ENCODE data around the gene EXPH5. TPM values are rescaled to one million over a fixed set of nuclear protein-coding genes. Genes with fewer than 3 reads are reported as not detected.

The EXPH5 gene
- total and polyA plus RNA-seq, 9 of the 15 experiments (the other 6 are each of a cell fraction or from before 2014, with no cell fraction given): 1.3 to 8.5 (median 4.8) TPM

DNA sequence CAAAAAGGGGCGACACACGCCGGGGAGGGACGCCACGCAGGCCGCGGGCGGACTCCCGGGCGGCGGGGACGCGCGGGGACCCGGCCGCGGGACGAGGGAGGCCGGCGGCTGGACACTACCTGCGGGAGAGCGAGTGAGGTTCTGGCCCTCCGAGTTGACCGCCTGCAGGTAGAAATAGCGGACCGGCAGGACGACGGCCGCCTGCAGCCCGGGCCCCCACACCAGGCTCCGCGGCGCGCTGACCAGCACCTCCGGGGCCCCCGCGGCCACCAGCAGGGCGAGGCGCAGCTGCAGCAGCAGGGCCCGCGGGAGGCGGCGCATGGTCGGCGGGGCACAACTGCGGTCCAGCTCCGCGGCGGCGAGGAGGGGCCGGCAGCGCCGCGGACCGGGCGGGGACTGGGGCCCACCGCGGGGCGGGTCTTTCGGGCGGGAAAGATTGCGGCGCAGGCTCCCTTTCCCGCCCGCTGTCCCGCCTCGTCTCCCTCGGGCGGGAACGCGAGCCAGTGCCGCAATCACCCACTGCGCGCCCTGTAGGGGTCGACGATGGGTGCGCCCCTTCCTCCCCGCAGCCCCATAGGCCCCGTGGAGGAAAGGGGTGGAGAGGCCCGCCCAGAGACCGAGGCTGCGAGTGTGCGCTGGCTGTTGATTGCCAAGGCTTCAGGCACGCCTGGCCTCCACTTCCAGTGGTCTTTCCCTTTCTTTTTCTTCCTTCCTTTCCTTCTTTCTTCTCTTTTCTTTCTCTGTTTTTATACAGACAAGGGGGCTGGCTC, 95.3 kb downstream of the EXPH5 start, which contains the start of gene POGLUT3 (continued):
- TF ChIP-seq, protein P1, sequence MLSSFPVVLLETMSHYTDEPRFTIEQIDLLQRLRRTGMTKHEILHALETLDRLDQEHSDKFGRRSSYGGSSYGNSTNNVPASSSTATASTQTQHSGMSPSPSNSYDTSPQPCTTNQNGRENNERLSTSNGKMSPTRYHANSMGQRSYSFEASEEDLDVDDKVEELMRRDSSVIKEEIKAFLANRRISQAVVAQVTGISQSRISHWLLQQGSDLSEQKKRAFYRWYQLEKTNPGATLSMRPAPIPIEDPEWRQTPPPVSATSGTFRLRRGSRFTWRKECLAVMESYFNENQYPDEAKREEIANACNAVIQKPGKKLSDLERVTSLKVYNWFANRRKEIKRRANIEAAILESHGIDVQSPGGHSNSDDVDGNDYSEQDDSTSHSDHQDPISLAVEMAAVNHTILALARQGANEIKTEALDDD (IDR thresholded peaks at IDR 0.05): no peak
- TF ChIP-seq SOX6 (IDR thresholded peaks at IDR 0.05): no peak
- TF ChIP-seq, protein P2, sequence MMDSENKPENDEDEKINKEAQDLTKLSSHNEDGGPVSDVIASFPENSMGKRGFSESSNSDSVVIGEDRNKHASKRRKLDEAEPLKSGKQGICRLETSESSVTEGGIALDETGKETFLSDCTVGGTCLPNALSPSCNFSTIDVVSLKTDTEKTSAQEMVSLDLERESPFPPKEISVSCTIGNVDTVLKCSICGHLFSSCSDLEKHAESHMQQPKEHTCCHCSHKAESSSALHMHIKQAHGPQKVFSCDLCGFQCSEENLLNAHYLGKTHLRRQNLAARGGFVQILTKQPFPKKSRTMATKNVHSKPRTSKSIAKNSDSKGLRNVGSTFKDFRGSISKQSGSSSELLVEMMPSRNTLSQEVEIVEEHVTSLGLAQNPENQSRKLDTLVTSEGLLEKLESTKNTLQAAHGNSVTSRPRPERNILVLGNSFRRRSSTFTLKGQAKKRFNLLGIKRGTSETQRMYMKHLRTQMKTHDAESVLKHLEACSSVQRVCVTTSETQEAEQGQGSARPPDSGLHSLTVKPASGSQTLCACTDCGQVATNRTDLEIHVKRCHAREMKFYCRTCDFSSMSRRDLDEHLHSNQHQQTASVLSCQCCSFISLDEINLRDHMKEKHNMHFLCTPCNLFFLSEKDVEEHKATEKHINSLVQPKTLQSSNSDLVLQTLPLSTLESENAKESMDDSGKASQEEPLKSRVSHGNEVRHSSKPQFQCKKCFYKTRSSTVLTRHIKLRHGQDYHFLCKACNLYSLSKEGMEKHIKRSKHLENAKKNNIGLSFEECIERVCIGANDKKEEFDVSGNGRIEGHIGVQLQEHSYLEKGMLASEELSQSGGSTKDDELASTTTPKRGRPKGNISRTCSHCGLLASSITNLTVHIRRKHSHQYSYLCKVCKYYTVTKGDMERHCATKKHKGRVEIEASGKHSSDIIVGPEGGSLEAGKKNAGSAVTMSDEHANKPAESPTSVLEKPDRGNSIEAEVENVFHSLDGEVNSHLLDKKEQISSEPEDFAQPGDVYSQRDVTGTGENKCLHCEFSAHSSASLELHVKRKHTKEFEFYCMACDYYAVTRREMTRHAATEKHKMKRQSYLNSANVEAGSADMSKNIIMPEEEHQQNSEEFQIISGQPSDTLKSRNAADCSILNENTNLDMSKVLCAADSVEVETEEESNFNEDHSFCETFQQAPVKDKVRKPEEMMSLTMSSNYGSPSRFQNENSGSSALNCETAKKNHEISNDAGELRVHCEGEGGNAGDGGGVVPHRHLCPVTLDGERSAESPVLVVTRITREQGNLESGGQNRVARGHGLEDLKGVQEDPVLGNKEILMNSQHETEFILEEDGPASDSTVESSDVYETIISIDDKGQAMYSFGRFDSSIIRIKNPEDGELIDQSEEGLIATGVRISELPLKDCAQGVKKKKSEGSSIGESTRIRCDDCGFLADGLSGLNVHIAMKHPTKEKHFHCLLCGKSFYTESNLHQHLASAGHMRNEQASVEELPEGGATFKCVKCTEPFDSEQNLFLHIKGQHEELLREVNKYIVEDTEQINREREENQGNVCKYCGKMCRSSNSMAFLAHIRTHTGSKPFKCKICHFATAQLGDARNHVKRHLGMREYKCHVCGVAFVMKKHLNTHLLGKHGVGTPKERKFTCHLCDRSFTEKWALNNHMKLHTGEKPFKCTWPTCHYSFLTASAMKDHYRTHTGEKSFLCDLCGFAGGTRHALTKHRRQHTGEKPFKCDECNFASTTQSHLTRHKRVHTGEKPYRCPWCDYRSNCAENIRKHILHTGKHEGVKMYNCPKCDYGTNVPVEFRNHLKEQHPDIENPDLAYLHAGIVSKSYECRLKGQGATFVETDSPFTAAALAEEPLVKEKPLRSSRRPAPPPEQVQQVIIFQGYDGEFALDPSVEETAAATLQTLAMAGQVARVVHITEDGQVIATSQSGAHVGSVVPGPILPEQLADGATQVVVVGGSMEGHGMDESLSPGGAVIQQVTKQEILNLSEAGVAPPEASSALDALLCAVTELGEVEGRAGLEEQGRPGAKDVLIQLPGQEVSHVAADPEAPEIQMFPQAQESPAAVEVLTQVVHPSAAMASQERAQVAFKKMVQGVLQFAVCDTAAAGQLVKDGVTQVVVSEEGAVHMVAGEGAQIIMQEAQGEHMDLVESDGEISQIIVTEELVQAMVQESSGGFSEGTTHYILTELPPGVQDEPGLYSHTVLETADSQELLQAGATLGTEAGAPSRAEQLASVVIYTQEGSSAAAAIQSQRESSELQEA (IDR thresholded peaks at IDR 0.05; ENCODE audit: low read depth): peak; percentile 60
- no peak for TF ChIP-seq PTTG1 (tag; IDR thresholded peaks at IDR 0.05; ENCODE audit: low read depth)
- TF ChIP-seq, protein P3, sequence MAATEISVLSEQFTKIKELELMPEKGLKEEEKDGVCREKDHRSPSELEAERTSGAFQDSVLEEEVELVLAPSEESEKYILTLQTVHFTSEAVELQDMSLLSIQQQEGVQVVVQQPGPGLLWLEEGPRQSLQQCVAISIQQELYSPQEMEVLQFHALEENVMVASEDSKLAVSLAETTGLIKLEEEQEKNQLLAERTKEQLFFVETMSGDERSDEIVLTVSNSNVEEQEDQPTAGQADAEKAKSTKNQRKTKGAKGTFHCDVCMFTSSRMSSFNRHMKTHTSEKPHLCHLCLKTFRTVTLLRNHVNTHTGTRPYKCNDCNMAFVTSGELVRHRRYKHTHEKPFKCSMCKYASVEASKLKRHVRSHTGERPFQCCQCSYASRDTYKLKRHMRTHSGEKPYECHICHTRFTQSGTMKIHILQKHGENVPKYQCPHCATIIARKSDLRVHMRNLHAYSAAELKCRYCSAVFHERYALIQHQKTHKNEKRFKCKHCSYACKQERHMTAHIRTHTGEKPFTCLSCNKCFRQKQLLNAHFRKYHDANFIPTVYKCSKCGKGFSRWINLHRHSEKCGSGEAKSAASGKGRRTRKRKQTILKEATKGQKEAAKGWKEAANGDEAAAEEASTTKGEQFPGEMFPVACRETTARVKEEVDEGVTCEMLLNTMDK (IDR thresholded peaks at IDR 0.05; ENCODE audit: borderline replicate concordance, insufficient read depth, low read depth, low read length, poor library complexity, severe bottlenecking): no peak
- TF ChIP-seq, protein P4, sequence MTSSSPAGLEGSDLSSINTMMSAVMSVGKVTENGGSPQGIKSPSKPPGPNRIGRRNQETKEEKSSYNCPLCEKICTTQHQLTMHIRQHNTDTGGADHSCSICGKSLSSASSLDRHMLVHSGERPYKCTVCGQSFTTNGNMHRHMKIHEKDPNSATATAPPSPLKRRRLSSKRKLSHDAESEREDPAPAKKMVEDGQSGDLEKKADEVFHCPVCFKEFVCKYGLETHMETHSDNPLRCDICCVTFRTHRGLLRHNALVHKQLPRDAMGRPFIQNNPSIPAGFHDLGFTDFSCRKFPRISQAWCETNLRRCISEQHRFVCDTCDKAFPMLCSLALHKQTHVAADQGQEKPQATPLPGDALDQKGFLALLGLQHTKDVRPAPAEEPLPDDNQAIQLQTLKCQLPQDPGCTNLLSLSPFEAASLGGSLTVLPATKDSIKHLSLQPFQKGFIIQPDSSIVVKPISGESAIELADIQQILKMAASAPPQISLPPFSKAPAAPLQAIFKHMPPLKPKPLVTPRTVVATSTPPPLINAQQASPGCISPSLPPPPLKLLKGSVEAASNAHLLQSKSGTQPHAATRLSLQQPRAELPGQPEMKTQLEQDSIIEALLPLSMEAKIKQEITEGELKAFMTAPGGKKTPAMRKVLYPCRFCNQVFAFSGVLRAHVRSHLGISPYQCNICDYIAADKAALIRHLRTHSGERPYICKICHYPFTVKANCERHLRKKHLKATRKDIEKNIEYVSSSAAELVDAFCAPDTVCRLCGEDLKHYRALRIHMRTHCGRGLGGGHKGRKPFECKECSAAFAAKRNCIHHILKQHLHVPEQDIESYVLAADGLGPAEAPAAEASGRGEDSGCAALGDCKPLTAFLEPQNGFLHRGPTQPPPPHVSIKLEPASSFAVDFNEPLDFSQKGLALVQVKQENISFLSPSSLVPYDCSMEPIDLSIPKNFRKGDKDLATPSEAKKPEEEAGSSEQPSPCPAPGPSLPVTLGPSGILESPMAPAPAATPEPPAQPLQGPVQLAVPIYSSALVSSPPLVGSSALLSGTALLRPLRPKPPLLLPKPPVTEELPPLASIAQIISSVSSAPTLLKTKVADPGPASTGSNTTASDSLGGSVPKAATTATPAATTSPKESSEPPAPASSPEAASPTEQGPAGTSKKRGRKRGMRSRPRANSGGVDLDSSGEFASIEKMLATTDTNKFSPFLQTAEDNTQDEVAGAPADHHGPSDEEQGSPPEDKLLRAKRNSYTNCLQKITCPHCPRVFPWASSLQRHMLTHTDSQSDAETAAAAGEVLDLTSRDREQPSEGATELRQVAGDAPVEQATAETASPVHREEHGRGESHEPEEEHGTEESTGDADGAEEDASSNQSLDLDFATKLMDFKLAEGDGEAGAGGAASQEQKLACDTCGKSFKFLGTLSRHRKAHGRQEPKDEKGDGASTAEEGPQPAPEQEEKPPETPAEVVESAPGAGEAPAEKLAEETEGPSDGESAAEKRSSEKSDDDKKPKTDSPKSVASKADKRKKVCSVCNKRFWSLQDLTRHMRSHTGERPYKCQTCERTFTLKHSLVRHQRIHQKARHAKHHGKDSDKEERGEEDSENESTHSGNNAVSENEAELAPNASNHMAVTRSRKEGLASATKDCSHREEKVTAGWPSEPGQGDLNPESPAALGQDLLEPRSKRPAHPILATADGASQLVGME (CRISPR knock-in tag; IDR thresholded peaks at IDR 0.05): no peak
- no peak for TF ChIP-seq ZNF561 (CRISPR knock-in tag; conservative IDR thresholded peaks at IDR 0.05)
- no peak for TF ChIP-seq U2AF2 (optimal IDR thresholded peaks at IDR 0.05; ENCODE audit: low read depth, low read length)
